GM15510 (cell line): ENCODE data around the gene SNURF.

Source experiments
- POLR2A ChIP-seq: IDR thresholded peaks from 3 replicates; pipeline ENCODE4 v1.6.1; 2011; ENCODE audit warnings: borderline replicate concordance; ENCODE audit not compliant: insufficient read length; ENCODE audit errors: extremely low read depth

SNURF gene, protein sequence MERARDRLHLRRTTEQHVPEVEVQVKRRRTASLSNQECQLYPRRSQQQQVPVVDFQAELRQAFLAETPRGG

DNA sequence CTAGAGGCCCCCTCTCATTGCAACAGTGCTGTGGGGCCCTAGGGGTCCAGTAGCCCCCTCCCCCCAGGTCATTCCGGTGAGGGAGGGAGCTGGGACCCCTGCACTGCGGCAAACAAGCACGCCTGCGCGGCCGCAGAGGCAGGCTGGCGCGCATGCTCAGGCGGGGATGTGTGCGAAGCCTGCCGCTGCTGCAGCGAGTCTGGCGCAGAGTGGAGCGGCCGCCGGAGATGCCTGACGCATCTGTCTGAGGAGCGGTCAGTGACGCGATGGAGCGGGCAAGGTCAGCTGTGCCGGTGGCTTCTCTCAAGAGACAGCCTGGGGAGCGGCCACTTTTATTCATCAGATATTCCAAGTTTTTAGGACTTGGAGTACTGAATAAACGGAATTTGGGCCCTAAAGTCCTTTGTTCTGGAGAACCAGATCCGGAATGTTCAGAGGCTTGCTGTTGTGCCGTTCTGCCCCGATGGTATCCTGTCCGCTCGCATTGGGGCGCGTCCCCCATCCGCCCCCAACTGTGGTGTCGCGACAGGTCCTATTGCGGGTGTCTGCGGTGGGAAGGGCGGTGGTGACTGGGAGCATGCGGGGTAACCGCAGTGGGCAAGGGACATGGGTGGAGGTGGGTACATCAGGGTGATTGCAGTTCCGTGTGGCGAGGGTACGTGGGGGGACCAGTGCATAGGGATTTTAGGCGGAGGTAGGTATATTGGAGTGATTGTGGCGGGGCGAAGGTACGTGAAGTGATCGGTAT, at the start of gene SNURF, which contains the start of gene SNRPN:
TSS of gene SNURF (plus strand) at position 205 of the 748 bp plus-strand sequence. CDS start at position 267, 62 bp downstream.
TSS of gene SNRPN (plus strand) at position 205 of the 748 bp plus-strand sequence. CDS start 19,467 bp downstream, outside the sequence.
- peak; percentile 88 for TF ChIP-seq POLR2A

DNA sequence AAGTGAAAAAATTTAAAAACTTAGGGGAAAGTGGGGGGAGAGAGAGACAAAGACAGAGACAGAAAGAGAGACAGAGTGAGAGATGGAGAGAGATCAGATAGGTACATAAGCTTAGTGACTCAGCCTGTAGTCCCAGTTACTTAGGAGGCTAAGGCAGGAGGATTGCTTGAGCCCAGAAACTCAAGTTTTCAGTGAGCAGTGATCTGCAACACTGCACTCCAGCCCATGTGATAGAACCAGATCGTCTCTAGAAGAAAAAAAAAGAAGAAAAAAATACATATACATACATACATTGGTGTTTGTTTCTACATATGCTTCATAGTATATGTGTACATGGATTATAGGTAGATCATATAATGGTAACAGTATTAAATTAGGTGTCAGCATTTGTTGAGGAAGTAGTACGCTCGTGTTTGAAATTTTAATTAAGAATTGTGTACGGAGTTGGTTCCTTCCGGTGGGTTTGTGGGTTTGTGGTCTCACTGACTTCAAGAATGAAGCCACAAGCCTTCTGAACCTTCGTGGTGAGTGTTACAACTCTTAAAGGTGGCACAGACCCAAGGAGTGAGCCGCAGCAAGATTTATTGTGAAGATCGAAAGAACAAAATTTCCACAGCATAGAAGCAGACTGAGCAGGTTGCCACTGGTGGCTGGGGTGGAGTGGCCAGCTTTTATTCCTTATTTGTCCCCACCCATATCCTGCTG, 38.3 kb upstream of the SNURF start:
- TF ChIP-seq POLR2A, result no peak

DNA sequence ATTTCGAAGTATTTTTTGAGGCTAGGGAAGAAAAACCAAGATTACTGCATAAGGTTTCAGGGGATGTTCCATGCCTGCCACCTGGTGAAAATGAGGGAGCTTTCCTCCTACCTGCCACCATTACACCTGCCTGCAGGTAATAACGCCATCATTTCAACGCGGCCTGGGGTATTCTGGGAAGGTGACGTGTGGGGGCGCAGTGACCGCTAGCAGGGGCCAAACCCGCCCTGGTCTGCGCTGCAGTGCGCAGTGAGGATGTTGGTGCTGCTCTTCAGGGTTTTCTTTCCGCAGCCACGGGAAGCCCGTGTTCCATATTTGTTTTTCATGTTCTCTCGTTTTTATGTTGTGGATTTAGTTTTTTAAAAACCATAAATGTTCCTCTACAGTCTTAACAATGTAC, 37.4 kb upstream of the SNURF start:
- no peak for TF ChIP-seq POLR2A

DNA sequence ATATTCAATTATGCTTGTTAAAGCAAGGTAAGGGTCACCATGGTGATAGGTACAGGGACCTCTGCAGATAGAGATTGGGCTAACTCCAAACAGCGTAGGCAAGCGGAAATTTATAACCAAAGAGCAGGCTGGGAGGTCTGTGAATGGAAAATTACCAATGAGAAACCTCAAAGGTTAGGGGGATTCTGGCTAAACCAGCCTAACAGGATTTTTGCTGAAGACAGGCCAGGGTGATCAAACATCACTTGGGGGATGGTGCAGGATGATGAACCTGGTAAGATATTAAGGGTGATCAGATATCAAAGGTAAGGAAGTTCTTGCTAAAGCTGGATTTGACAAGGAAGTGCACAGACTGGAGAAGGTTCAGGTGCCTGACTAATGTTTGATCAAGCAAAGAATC, 35.3 kb upstream of the SNURF start:
- no peak for TF ChIP-seq POLR2A

DNA sequence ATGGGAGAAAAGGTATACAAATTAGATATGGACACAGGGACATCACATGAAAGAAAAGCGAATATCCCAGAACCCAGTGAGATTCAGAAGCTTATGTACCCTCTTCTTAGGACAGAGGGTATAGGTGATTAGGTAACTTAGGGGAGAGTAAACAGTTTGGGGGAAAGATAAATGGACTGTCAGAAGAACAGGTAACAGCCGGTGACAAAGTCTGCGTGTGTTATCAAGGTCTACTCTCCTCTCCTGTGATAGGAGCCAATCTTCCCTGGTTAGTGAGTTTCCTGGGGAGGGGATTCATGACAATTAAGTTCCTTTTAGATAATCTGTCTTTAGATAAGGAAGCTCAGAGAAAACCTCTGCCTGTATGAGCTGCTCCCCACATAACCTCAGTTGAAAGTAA, 30.6 kb upstream of the SNURF start:
- no peak for TF ChIP-seq POLR2A

DNA sequence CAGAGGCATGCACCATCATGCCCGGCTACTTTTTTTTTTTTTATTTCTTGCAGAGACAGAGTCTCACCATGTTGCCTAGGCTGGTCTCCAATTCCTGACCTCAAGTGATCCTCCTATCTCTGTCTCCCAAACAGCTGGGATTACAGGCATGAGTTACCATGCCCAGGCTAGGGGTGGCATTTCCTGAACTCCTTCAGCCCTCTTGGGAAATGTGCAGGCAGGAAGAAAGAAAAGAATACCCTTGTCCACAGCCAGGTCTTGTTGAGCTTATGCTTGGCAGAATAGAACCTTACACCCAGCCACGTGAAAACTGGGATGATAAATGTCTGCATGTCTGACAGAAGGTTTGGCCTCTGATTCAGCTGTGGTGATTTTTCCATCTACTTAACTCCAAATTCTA, 30.2 kb upstream of the SNURF start:
- TF ChIP-seq POLR2A, result no peak

DNA sequence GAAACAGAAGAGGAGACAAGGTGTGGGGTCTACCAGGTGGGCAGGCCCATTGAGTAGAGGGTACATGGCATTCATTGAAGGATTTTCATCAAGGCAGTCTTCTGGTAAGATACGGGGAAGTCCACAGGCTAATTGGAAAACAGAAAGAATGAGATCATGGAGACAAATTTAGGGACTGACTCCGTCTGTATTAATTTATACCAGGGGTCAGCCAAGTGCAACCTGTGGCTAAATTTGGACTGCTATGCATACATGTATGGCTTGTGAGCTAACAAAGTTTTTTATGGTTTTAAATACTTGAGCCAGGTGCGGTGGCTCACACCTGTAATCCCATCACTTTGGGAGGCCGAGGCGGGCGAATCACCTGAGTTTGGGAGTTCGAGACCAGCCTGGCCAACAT, 21.1 kb upstream of the SNURF start:
- no peak for TF ChIP-seq POLR2A

DNA sequence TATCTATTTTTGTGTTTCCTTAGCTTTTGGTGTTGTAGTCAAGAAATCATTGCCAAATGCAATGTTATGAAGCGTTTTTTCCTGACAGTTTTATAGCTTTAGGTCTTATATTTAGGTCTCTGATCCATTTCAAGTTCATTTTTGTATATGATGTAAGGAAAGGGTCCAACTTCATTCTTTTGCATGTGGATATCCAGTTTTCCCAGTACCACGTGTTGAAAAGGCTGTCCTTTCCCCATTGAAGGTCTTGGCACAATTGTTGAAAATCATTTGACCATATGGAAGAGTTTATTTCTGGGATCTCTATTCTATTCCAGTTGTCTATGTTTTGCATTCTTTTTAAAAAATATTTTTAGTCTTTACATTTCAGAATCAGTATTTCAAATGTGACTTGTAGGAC, 14.6 kb upstream of the SNURF start:
- no peak for TF ChIP-seq POLR2A

DNA sequence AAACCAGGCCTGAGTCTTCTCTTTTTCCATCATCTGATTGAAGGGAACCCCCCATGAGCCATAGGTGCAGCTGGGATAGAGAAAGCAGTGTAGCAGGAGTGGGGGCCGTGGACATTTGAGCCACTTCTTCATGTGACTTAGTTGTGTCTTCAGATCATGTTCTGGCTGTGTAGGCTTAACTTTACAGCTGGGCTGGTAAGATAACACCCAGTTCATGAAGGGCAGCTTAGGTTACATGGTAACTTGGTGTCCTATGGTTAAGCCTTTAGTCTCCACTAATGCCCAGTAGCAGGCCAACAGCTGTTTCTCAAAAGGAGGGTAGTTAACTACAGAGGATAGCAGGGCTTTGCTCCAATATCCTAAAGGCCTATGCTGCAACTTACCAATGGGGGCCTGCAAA, 11.4 kb upstream of the SNURF start:
- no peak for TF ChIP-seq POLR2A

DNA sequence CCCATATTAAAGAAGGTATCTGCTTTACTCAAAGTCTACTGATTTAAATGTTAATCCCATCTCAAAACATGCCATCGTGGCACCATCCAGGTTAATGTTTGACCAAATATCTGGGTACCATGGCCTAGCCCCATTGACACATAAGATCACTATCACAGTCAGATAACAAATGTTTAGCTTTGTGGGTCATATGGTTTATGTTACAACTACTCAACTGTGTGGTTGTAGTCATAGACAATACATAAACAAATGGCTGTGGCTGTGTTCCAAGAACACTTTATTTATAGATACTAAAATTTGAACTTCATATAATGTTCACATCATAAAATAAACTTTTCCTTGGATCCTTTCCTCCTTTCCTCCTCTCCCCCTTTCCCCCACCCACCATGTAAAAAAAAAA, 9.8 kb upstream of the SNURF start:
- TF ChIP-seq POLR2A, result no peak

DNA sequence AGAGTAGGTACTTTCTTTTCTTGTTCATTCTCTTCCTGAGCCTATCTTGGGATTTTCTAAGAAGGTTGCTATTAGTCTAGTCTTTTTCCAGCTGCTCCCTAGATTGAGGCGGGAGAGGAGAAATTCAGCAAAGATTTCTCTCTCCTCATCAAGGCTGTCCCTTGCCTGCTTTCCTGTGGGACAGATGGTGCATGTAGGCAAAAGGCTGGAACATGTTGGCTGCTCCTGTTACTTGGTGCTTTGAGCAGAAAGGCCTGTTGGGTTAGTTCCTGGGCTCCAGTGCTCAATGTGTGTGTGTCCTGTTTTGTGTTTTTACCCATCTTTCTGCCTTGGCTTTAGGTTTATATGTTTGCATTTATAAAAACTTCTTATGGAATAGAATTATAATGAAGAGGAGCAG, 9.1 kb upstream of the SNURF start:
- TF ChIP-seq POLR2A, result no peak

DNA sequence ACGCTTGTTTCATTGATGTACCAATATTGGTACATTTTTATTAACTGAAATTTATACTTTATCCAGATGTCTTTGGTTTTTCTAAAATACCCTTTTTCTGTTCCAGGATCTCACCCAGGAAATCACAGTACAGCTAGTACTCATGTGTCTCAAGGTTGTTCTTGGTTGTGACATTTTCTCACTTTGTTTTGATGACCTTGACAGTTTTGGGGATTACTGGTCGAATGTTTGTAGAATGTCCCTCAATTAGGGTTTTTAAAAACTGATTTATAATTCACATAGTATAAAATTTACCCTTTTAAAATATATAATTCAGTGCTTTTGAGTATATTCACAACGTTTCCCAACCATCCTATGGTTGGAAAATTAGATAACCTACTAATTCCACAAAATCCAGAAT, 6.3 kb upstream of the SNURF start:
- no peak for TF ChIP-seq POLR2A

DNA sequence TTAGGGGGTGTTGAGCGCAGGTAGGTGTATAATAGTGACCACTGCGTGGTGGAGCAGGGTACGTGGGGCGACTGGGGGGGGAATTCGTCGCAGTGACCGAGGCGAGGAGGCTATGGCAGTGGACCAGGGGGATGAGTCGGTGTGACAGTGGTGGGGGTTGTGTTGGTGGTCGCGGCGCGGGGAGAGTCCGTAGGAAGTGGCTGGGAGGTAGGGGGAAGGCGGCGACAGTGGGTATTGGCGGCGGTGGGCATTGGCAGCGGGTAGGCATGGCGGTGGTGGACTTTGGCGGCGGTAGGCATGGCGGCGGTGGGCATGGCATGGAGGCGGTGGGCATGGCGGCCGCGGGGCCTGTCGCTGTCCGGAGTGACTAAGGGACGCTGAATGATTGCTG, 739 bp downstream of the SNURF start:
- no peak for TF ChIP-seq POLR2A

DNA sequence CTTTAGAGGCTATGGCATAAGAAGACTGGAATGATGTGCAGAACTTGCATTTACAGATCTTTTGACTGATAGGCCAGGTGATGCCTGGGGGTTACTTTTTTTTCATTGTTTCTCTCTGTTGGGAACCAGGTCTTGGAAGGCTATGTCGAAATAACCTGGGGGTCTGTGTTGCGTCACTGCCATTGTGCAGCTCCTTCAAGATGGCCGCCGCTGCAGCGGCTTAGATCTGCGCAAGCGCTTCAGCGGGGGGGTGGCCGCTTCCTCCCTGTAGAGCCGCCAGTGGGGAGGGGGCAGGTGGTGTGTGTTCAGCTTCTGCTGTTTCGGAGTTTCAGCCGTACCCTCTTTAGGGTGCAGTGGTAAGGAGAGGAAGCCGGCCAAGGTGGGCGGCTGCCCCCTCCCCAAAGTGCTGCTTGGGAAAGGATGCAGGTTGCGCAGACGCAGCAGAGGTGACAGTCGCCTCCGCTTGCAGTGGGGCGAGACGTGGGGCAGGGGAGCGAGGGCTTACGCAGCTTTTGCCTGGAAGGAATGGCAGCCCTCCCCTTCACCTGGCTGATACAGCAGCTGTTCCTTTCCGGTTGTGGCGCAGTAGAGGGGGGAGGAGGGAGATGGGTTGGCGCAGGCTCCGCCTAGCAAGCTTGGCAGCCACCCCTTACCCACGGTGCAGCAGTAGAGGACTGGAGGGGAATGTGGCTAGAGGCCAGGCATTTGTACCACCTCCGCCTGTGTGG, 1.5 kb downstream of the SNURF start:
- TF ChIP-seq POLR2A, result peak; percentile 40

DNA sequence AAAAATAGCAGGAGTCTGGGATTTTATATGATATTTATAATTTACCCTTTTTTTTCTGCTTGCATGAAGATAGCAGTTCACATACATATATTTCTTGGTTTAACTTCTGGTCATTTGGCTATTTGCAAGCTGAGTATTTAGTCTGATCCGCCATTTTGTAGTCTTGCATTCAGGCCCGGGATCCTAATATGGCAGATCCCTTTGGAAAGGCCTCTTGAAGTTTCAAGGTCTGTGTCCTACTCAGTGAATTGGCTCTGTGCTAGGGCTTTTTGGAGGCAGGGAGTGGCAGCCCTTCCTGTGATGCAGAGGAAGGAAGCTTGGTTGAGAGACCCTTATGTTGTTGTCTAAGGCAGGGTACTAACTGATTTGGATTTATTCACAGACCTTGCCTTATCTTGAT, 2.9 kb downstream of the SNURF start:
- TF ChIP-seq POLR2A, result no peak
